Measurements from ENCODE around the gene FBXO48. TPM values are rescaled to one million over a fixed set of nuclear protein-coding genes. Genes with fewer than 3 reads are reported as not detected.

The FBXO48 gene
- total and polyA plus RNA-seq, 2 of the 8 experiments (the other 6 are each of a cell fraction or from before 2014, with no cell fraction given) = 1.1 to 1.5 TPM

DNA sequence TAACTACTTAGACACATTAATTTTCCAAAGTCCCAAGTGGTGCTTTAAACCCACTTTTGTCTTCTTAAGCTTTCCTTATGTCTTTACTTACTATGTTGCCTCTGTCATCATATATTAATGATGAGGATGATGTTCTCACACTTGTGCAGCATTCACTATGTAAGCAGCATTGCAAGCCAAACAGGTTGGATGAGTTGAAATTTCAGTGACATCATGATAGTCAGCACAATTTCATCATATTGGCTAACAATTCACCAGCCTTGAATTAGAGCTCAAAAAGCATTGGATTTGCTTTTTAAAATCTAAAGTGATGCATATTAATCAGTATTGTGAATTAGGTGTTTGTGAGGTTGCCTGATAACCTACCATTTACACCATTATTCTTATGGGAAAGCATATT, 8.0 kb upstream of the FBXO48 start (continued):
- TF ChIP-seq EP300 (IDR thresholded peaks at IDR 0.05; ENCODE audit: borderline replicate concordance in 1 of 2, low read depth in 2 of 2, low read length in 2 of 2) (no peak), TEAD4 (IDR thresholded peaks at IDR 0.05; ENCODE audit: low read depth, low read length) (no peak), KDM1A (IDR thresholded peaks at IDR 0.05; ENCODE audit: borderline replicate concordance, low read length) (no peak), RFX5 (IDR thresholded peaks at IDR 0.05; ENCODE audit: borderline replicate concordance, low read depth, low read length) (no peak), ZNF274 (IDR thresholded peaks at IDR 0.05; ENCODE audit: borderline replicate concordance, extremely low read depth, low read length) (no peak), BACH1 (IDR thresholded peaks at IDR 0.05; ENCODE audit: low read length) (no peak)
- TF ChIP-seq, protein P1, sequence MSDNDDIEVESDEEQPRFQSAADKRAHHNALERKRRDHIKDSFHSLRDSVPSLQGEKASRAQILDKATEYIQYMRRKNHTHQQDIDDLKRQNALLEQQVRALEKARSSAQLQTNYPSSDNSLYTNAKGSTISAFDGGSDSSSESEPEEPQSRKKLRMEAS (IDR thresholded peaks at IDR 0.05) = no peak
- TF ChIP-seq, protein P2, sequence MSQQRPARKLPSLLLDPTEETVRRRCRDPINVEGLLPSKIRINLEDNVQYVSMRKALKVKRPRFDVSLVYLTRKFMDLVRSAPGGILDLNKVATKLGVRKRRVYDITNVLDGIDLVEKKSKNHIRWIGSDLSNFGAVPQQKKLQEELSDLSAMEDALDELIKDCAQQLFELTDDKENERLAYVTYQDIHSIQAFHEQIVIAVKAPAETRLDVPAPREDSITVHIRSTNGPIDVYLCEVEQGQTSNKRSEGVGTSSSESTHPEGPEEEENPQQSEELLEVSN (IDR thresholded peaks at IDR 0.05) = no peak
